ENCODE data around the gene MIDN. TPM values are rescaled to one million over a fixed set of nuclear protein-coding genes. Genes with fewer than 3 reads are reported as not detected.
A peak's percentile ranks its signal among the peaks of the same experiment; 100 is the strongest.
"Not testable (repeated sequence)": the region's sequence is repeated elsewhere in the genome, so short reads cannot be mapped to it uniquely, and the experiment has no call there.

Gene MIDN
- total and polyA plus RNA-seq, 7 experiments from 2014 or later, result 1.4 to 310 (median 26.6) TPM

- intact Hi-C loops (cut with micrococcal nuclease), result no loop called here
- Histone ChIP-seq H3K9me3 (ENCODE audit: control insufficient read depth in 2 of 3, low read length in 3 of 3) (no peaks in the 10 kb centered on the region), H3K4me1 (ENCODE audit: control insufficient read depth in 2 of 2, insufficient read depth in 2 of 2, low read length in 2 of 2) (peaks cover 27 to 35% of the 10 kb centered on the region in 2 donors), H3K27ac (ENCODE audit: low read depth, low read length) (peak overlapping the region; percentile 74), H3K4me3 (ENCODE audit: low read length) (peak overlapping the region; percentile 81), H3K27me3 (ENCODE audit: control insufficient read depth in 2 of 2, insufficient read depth in 2 of 2, low read length in 2 of 2) (no peaks in the 10 kb centered on the region), H3K36me3 (ENCODE audit: control insufficient read depth in 2 of 3, insufficient read depth in 3 of 3, low read length in 3 of 3) (peaks cover 0 to 8% (median 0%) of the 10 kb centered on the region in 3 experiments)
- Mint-ChIP-seq H3K27me3 (no peaks in the 10 kb centered on the region), H3K27ac (peak overlapping the region; percentile 85 to 94 (median 88)), H3K4me3 (peak overlapping the region; percentile 92 to 98 (median 94)), H3K4me1 (peaks cover 21 to 51% (median 34%) of the 10 kb centered on the region in 7 donors), H3K36me3 (peaks cover 0 to 13% (median 0%) of the 10 kb centered on the region in 5 donors), H3K9me3 (peaks cover 0 to 3% (median 0%) of the 10 kb centered on the region in 11 donors)
- DNase-seq (peak in 7 of 9 donors; percentile 19 to 41 (median 29)), ATAC-seq (no peak)
- CTCF ChIA-PET, result interaction anchor here (0.8 to 0.9 kb wide), 2 partner anchors 93 to 343 kb away, joined by 3 read pairs; no protein-coding TSS in a partner anchor
- POLR2A ChIA-PET, result interaction anchor here (0.8 to 1.2 kb wide), 5 partner anchors 14 to 94 kb away, joined by 3 to 4 read pairs (median 3); partner anchors contain the start of gene FAM174C
These were observed 41.4 kb upstream of the MIDN start for GRCh38 chr19:1206864-1207450.

- H3K9me3 ChIP-seq (ENCODE audit: control insufficient read depth in 2 of 3, low read length in 3 of 3); H3K27me3 ChIP-seq (ENCODE audit: control insufficient read depth in 2 of 2, insufficient read depth in 2 of 2, low read length in 2 of 2); H3K27me3 Mint-ChIP-seq; DNase-seq; H3K4me3 ChIP-seq (ENCODE audit: low read length); POLR2A ChIA-PET; intact Hi-C loops (cut with micrococcal nuclease); ATAC-seq; H3K36me3 ChIP-seq (ENCODE audit: control insufficient read depth in 2 of 3, insufficient read depth in 3 of 3, low read length in 3 of 3); H3K9me3 Mint-ChIP-seq; CTCF ChIA-PET: not testable (repeated sequence)
- peaks cover 17 to 48% (median 32%) of the 10 kb centered on the region in 7 donors for H3K4me1 Mint-ChIP-seq
- Histone ChIP-seq H3K27ac (ENCODE audit: low read depth, low read length) (peak overlapping the region; percentile 27), H3K4me1 (ENCODE audit: control insufficient read depth in 2 of 2, insufficient read depth in 2 of 2, low read length in 2 of 2) (peaks cover 28 to 33% of the 10 kb centered on the region in 2 donors)
- H3K36me3 Mint-ChIP-seq, result peaks cover 0 to 17% (median 3%) of the 10 kb centered on the region in 5 donors
- peak overlapping the region in 7 of 10 donors; percentile 21 to 98 (median 38) for H3K4me3 Mint-ChIP-seq
- peak overlapping the region in 1 of 9 donors; percentile 14 for H3K27ac Mint-ChIP-seq
These were observed 39.6 kb upstream of the MIDN start for GRCh38 chr19:1208830-1209229.

GRCh38 chr19:1210227-1210538 lies 38.2 kb upstream of the MIDN start:
- ChIA-PET CTCF (no interaction called here), POLR2A (no interaction called here)

GRCh38 chr19:1211494-1212234 lies 36.7 kb upstream of the MIDN start:
- POLR2A ChIA-PET, result interaction anchor here (0.9 to 1.2 kb wide), 2 partner anchors 19 to 27 kb away, joined by 3 to 4 read pairs; no protein-coding TSS in a partner anchor
- CTCF ChIA-PET, result no interaction called here

More at GRCh38 chr19:1210227-1210538, 38.2 kb upstream of the MIDN start:
- H3K4me3 ChIP-seq (ENCODE audit: low read length), result no peak overlapping the region
- no peaks in the 10 kb centered on the region for H3K9me3 ChIP-seq (ENCODE audit: control insufficient read depth in 2 of 3, low read length in 3 of 3)
- intact Hi-C loops (cut with micrococcal nuclease), result no loop called here
- DNase-seq (no peak), ATAC-seq (no peak)
- H3K27ac Mint-ChIP-seq, result peak overlapping the region in 2 of 9 donors; percentile 56 to 67
- H3K4me1 Mint-ChIP-seq, result peaks cover 23 to 49% (median 33%) of the 10 kb centered on the region in 7 donors
- peaks cover 0 to 2% (median 0%) of the 10 kb centered on the region in 11 donors for H3K9me3 Mint-ChIP-seq
- H3K4me3 Mint-ChIP-seq, result peak overlapping the region in 7 of 10 donors; percentile 8 to 70 (median 29)
- no peak overlapping the region for H3K27ac ChIP-seq (ENCODE audit: low read depth, low read length)
- H3K4me1 ChIP-seq (ENCODE audit: control insufficient read depth in 2 of 2, insufficient read depth in 2 of 2, low read length in 2 of 2), result peaks cover 28 to 30% of the 10 kb centered on the region in 2 donors
- no peaks in the 10 kb centered on the region for H3K27me3 Mint-ChIP-seq
- no peaks in the 10 kb centered on the region for H3K27me3 ChIP-seq (ENCODE audit: control insufficient read depth in 2 of 2, insufficient read depth in 2 of 2, low read length in 2 of 2)
- peaks cover 0 to 18% (median 5%) of the 10 kb centered on the region in 5 donors for H3K36me3 Mint-ChIP-seq
- peaks cover 0 to 10% (median 0%) of the 10 kb centered on the region in 3 experiments for H3K36me3 ChIP-seq (ENCODE audit: control insufficient read depth in 2 of 3, insufficient read depth in 3 of 3, low read length in 3 of 3)

GRCh38 chr19:1213391-1214286 lies 34.7 kb upstream of the MIDN start:
- ChIA-PET CTCF (interaction anchor here (0.5 to 0.6 kb wide), 2 partner anchors 30 to 36 kb away, joined by 3 to 6 read pairs; no protein-coding TSS in a partner anchor), POLR2A (interaction anchor here (0.7 to 1.8 kb wide), 6 partner anchors 39 to 201 kb away, joined by 3 to 5 read pairs (median 3); partner anchors contain the start of genes ABCA7 and CIRBP)
- peaks cover 0 to 12% (median 5%) of the 10 kb centered on the region in 5 donors for H3K36me3 Mint-ChIP-seq
- Histone ChIP-seq H3K27ac (ENCODE audit: low read depth, low read length) (peak overlapping the region; percentile 71), H3K36me3 (ENCODE audit: control insufficient read depth in 2 of 3, insufficient read depth in 3 of 3, low read length in 3 of 3) (peaks cover 0 to 18% (median 0%) of the 10 kb centered on the region in 3 experiments), H3K9me3 (ENCODE audit: control insufficient read depth in 2 of 3, low read length in 3 of 3) (no peaks in the 10 kb centered on the region), H3K4me3 (ENCODE audit: low read length) (peak overlapping the region; percentile 31), H3K27me3 (ENCODE audit: control insufficient read depth in 2 of 2, insufficient read depth in 2 of 2, low read length in 2 of 2) (no peaks in the 10 kb centered on the region), H3K4me1 (ENCODE audit: control insufficient read depth in 2 of 2, insufficient read depth in 2 of 2, low read length in 2 of 2) (peaks cover 16 to 29% of the 10 kb centered on the region in 2 donors)
- H3K27ac Mint-ChIP-seq, result peak overlapping the region; percentile 87 to 99 (median 93)
- peaks cover 0 to 2% (median 0%) of the 10 kb centered on the region in 11 donors for H3K9me3 Mint-ChIP-seq
- DNase-seq, result peak; percentile 37 to 71 (median 53)
- ATAC-seq, result peak; percentile 90
- peaks cover 19 to 37% (median 27%) of the 10 kb centered on the region in 7 donors for H3K4me1 Mint-ChIP-seq
- peak overlapping the region; percentile 75 to 88 (median 78) for H3K4me3 Mint-ChIP-seq
- intact Hi-C loops (cut with micrococcal nuclease), result no loop called here
- H3K27me3 Mint-ChIP-seq, result no peaks in the 10 kb centered on the region

More at GRCh38 chr19:1211494-1212234, 36.7 kb upstream of the MIDN start:
- H3K36me3 Mint-ChIP-seq, result peaks cover 0 to 18% (median 5%) of the 10 kb centered on the region in 5 donors
- no peak for DNase-seq
- peak overlapping the region in 4 of 10 donors; percentile 17 to 47 (median 27) for H3K4me3 Mint-ChIP-seq
- H3K4me1 Mint-ChIP-seq, result peaks cover 22 to 48% (median 32%) of the 10 kb centered on the region in 7 donors
- peak overlapping the region; percentile 4 for H3K27ac ChIP-seq (ENCODE audit: low read depth, low read length)
- H3K27me3 ChIP-seq (ENCODE audit: control insufficient read depth in 2 of 2, insufficient read depth in 2 of 2, low read length in 2 of 2), result no peaks in the 10 kb centered on the region
- H3K9me3 Mint-ChIP-seq, result peaks cover 0 to 2% (median 0%) of the 10 kb centered on the region in 11 donors
- peak overlapping the region in 2 of 9 donors; percentile 67 to 78 for H3K27ac Mint-ChIP-seq
- intact Hi-C loops (cut with micrococcal nuclease), result no loop called here
- no peak overlapping the region for H3K4me3 ChIP-seq (ENCODE audit: low read length)
- H3K4me1 ChIP-seq (ENCODE audit: control insufficient read depth in 2 of 2, insufficient read depth in 2 of 2, low read length in 2 of 2), result peaks cover 27 to 29% of the 10 kb centered on the region in 2 donors
- no peaks in the 10 kb centered on the region for H3K27me3 Mint-ChIP-seq
- ATAC-seq, result no peak
- no peaks in the 10 kb centered on the region for H3K9me3 ChIP-seq (ENCODE audit: control insufficient read depth in 2 of 3, low read length in 3 of 3)
- peaks cover 0 to 13% (median 0%) of the 10 kb centered on the region in 3 experiments for H3K36me3 ChIP-seq (ENCODE audit: control insufficient read depth in 2 of 3, insufficient read depth in 3 of 3, low read length in 3 of 3)
